SK-N-SH treated with all-trans-retinoic acid at 6 μM for 48 hours (cell line): Measurements from ENCODE around the gene CFAP157.

Experiments used
- CREB5 ChIP-seq: fragments of 250-450 bp; sonication (Bioruptor Pico); IDR thresholded peaks from 2 replicates; pipeline ENCODE4 v1.5.1; 2020; ENCODE audit warnings: low read depth, mild to moderate bottlenecking, moderate library complexity
- PATZ1 ChIP-seq: fragments of 250-450 bp; sonication (Bioruptor Pico); IDR thresholded peaks from 2 replicates; pipeline ENCODE4 v1.8.0; 2020; ENCODE audit warnings: mild to moderate bottlenecking, moderate library complexity, borderline replicate concordance

- TF ChIP-seq CREB5 (CRISPR knock-in tag) (no peak), PATZ1 (no peak)
Observed at GRCh38 chr9:127723013-127723412, 16.2 kb downstream of the CFAP157 start.
